ENCODE measurements around the gene SLC25A47.
"Not testable (repeated sequence)": the region's sequence is repeated elsewhere in the genome, so short reads cannot be mapped to it uniquely, and the experiment has no call there.

The SLC25A47 gene

GRCh38 chr14:100290607-100291304, 32.4 kb upstream of the SLC25A47 start:
- no peak for DNase-seq

- DNase-seq = no peak
These were observed 31.6 kb upstream of the SLC25A47 start for GRCh38 chr14:100291305-100292075.

GRCh38 chr14:100292301-100292775, 30.8 kb upstream of the SLC25A47 start:
- no peak for DNase-seq

- DNase-seq = no peak
These were observed 30.2 kb upstream of the SLC25A47 start for GRCh38 chr14:100292776-100293461.

- DNase-seq = no peak
These were observed 29.5 kb upstream of the SLC25A47 start for GRCh38 chr14:100293497-100294212.

- DNase-seq = no peak
These were observed 28.8 kb upstream of the SLC25A47 start for GRCh38 chr14:100294213-100294962.

GRCh38 chr14:100294963-100295330, 28.2 kb upstream of the SLC25A47 start:
- DNase-seq = no peak

GRCh38 chr14:100295376-100296105, 27.6 kb upstream of the SLC25A47 start:
- DNase-seq = no peak

- DNase-seq = no peak
These were observed 27.0 kb upstream of the SLC25A47 start for GRCh38 chr14:100296106-100296651.

GRCh38 chr14:100296729-100297128, 26.4 kb upstream of the SLC25A47 start:
- not testable (repeated sequence) for DNase-seq

GRCh38 chr14:100297320-100298300, 25.5 kb upstream of the SLC25A47 start:
- DNase-seq = no peak

GRCh38 chr14:100298551-100299237, 24.4 kb upstream of the SLC25A47 start:
- no peak for DNase-seq

- DNase-seq = no peak
These were observed 23.9 kb upstream of the SLC25A47 start for GRCh38 chr14:100299238-100299560.

- no peak for DNase-seq
These were observed 20.5 kb upstream of the SLC25A47 start for GRCh38 chr14:100302616-100303015.

GRCh38 chr14:100303179-100303578, 20.0 kb upstream of the SLC25A47 start:
- DNase-seq = no peak

GRCh38 chr14:100303925-100304324, 19.2 kb upstream of the SLC25A47 start:
- DNase-seq = no peak

GRCh38 chr14:100304825-100305323, 18.3 kb upstream of the SLC25A47 start:
- peak; percentile 39 for DNase-seq

- DNase-seq = no peak
These were observed 17.6 kb upstream of the SLC25A47 start for GRCh38 chr14:100305324-100306100.

Measured in NCI-H2171 (cell line).